Activated naive CD8-positive, alpha-beta T cell treated with anti-CD3 and anti-CD28 coated beads for 36 hours (primary cell): Measurements from ENCODE around the gene SMG6. TPM values are rescaled to one million over a fixed set of nuclear protein-coding genes. Genes with fewer than 3 reads are reported as not detected.

Source experiments
- DNase-seq: peaks from one replicate; pipeline ENCODE4 v3.0.0; 2021
- H3K27ac Mint-ChIP-seq: one replicate; pipeline ENCODE4 v1.8.0; 2022; ENCODE audit warnings: mild to moderate bottlenecking, moderate library complexity, mixed read lengths
- H3K27me3 Mint-ChIP-seq: one replicate; pipeline ENCODE4 v1.8.0; 2022; ENCODE audit warnings: mild to moderate bottlenecking, mixed read lengths
- H3K36me3 Mint-ChIP-seq: one replicate; pipeline ENCODE4 v1.8.0; 2021; ENCODE audit warnings: mild to moderate bottlenecking, mixed read lengths
- H3K4me1 Mint-ChIP-seq: one replicate; pipeline ENCODE4 v1.8.0; 2021; ENCODE audit warnings: mixed read lengths
- H3K4me3 Mint-ChIP-seq: one replicate; pipeline ENCODE4 v1.8.0; 2022; ENCODE audit warnings: mild to moderate bottlenecking, moderate library complexity, mixed read lengths
- H3K9me3 Mint-ChIP-seq: one replicate; pipeline ENCODE4 v1.8.0; 2022; ENCODE audit warnings: mixed read lengths
- total RNA-seq, 2 experiments: library from RNA; stranded (reverse); gene quantifications; one replicate each; pipeline ENCODE4 v1.2.3, GENCODE V29; 2021

SMG6 gene
- total RNA-seq, 2 experiments from 2014 or later, result 48.7 to 51.8 TPM

GRCh38 chr17:2237521-2237921 lies 66.1 kb downstream of the SMG6 start:
- H3K4me3 Mint-ChIP-seq, result no peak overlapping the region
- H3K36me3 Mint-ChIP-seq, result peaks cover 21% of the 10 kb centered on the region
- DNase-seq, result no peak
- no peak overlapping the region for H3K27ac Mint-ChIP-seq
- no peaks in the 10 kb centered on the region for H3K9me3 Mint-ChIP-seq
- no peaks in the 10 kb centered on the region for H3K27me3 Mint-ChIP-seq
- H3K4me1 Mint-ChIP-seq, result peaks cover 32% of the 10 kb centered on the region

- H3K4me1 Mint-ChIP-seq, result peaks cover 41% of the 10 kb centered on the region
- peaks cover 19% of the 10 kb centered on the region for H3K36me3 Mint-ChIP-seq
- no peaks in the 10 kb centered on the region for H3K27me3 Mint-ChIP-seq
- H3K9me3 Mint-ChIP-seq, result no peaks in the 10 kb centered on the region
- DNase-seq, result no peak
- no peak overlapping the region for H3K27ac Mint-ChIP-seq
- H3K4me3 Mint-ChIP-seq, result no peak overlapping the region
These were observed 67.7 kb downstream of the SMG6 start for GRCh38 chr17:2235792-2236366.

GRCh38 chr17:2235265-2235664 lies 68.3 kb downstream of the SMG6 start:
- no peak overlapping the region for H3K27ac Mint-ChIP-seq
- no peak for DNase-seq

GRCh38 chr17:2233441-2233947 lies 70.1 kb downstream of the SMG6 start:
- Mint-ChIP-seq H3K9me3 (no peaks in the 10 kb centered on the region), H3K27ac (no peak overlapping the region), H3K36me3 (peaks cover 21% of the 10 kb centered on the region), H3K27me3 (no peaks in the 10 kb centered on the region), H3K4me1 (peaks cover 44% of the 10 kb centered on the region), H3K4me3 (no peak overlapping the region)
- DNase-seq, result no peak

More at GRCh38 chr17:2235265-2235664, 68.3 kb downstream of the SMG6 start:
- Mint-ChIP-seq H3K4me1 (peaks cover 46% of the 10 kb centered on the region), H3K4me3 (no peak overlapping the region), H3K36me3 (peaks cover 18% of the 10 kb centered on the region), H3K27me3 (no peaks in the 10 kb centered on the region), H3K9me3 (no peaks in the 10 kb centered on the region)

GRCh38 chr17:2232244-2232638 lies 71.3 kb downstream of the SMG6 start:
- H3K4me3 Mint-ChIP-seq, result no peak overlapping the region
- H3K27me3 Mint-ChIP-seq, result no peaks in the 10 kb centered on the region
- peaks cover 44% of the 10 kb centered on the region for H3K4me1 Mint-ChIP-seq
- H3K36me3 Mint-ChIP-seq, result peaks cover 19% of the 10 kb centered on the region
- no peak overlapping the region for H3K27ac Mint-ChIP-seq
- H3K9me3 Mint-ChIP-seq, result no peaks in the 10 kb centered on the region
- no peak for DNase-seq

- Mint-ChIP-seq H3K4me3 (no peak overlapping the region), H3K27me3 (no peaks in the 10 kb centered on the region), H3K27ac (no peak overlapping the region), H3K9me3 (no peaks in the 10 kb centered on the region), H3K4me1 (peaks cover 39% of the 10 kb centered on the region), H3K36me3 (peaks cover 17% of the 10 kb centered on the region)
- DNase-seq, result no peak
These were observed 72.7 kb downstream of the SMG6 start for GRCh38 chr17:2230877-2231276.

- H3K4me1 Mint-ChIP-seq, result peaks cover 46% of the 10 kb centered on the region
- DNase-seq, result no peak
These were observed 76.4 kb downstream of the SMG6 start for GRCh38 chr17:2227025-2227699.

GRCh38 chr17:2223617-2223927 lies 80.0 kb downstream of the SMG6 start:
- H3K27me3 Mint-ChIP-seq, result no peaks in the 10 kb centered on the region
- no peak for DNase-seq
- peaks cover 19% of the 10 kb centered on the region for H3K36me3 Mint-ChIP-seq
- H3K9me3 Mint-ChIP-seq, result peaks cover under 1% of the 10 kb centered on the region
- peaks cover 31% of the 10 kb centered on the region for H3K4me1 Mint-ChIP-seq
- H3K27ac Mint-ChIP-seq, result peak overlapping the region; percentile 78
- H3K4me3 Mint-ChIP-seq, result peak overlapping the region; percentile 30

More at GRCh38 chr17:2227025-2227699, 76.4 kb downstream of the SMG6 start:
- peaks cover 26% of the 10 kb centered on the region for H3K36me3 Mint-ChIP-seq
- H3K4me3 Mint-ChIP-seq, result no peak overlapping the region
- H3K27ac Mint-ChIP-seq, result no peak overlapping the region
- H3K27me3 Mint-ChIP-seq, result no peaks in the 10 kb centered on the region
- H3K9me3 Mint-ChIP-seq, result no peaks in the 10 kb centered on the region

- Mint-ChIP-seq H3K27me3 (no peaks in the 10 kb centered on the region), H3K9me3 (peaks cover 2% of the 10 kb centered on the region), H3K4me1 (peaks cover 34% of the 10 kb centered on the region), H3K4me3 (peak overlapping the region; percentile 0), H3K36me3 (peaks cover 22% of the 10 kb centered on the region), H3K27ac (peak overlapping the region; percentile 78)
- peak; percentile 66 for DNase-seq
These were observed 80.5 kb downstream of the SMG6 start for GRCh38 chr17:2222901-2223616.

GRCh38 chr17:2222301-2222700 lies 81.3 kb downstream of the SMG6 start:
- no peak for DNase-seq
- Mint-ChIP-seq H3K4me3 (peak overlapping the region; percentile 43), H3K4me1 (peaks cover 37% of the 10 kb centered on the region), H3K27ac (no peak overlapping the region), H3K36me3 (peaks cover 24% of the 10 kb centered on the region), H3K9me3 (peaks cover 2% of the 10 kb centered on the region), H3K27me3 (no peaks in the 10 kb centered on the region)

GRCh38 chr17:2218426-2218825 lies 85.2 kb downstream of the SMG6 start:
- Mint-ChIP-seq H3K9me3 (peaks cover 2% of the 10 kb centered on the region), H3K27me3 (no peaks in the 10 kb centered on the region), H3K36me3 (peaks cover 16% of the 10 kb centered on the region), H3K4me3 (no peak overlapping the region), H3K4me1 (peaks cover 56% of the 10 kb centered on the region), H3K27ac (no peak overlapping the region)
- DNase-seq, result no peak

- peak overlapping the region; percentile 95 for H3K27ac Mint-ChIP-seq
- H3K9me3 Mint-ChIP-seq, result peaks cover 2% of the 10 kb centered on the region
- peaks cover 57% of the 10 kb centered on the region for H3K4me1 Mint-ChIP-seq
- peak; percentile 69 for DNase-seq
- H3K27me3 Mint-ChIP-seq, result no peaks in the 10 kb centered on the region
- peaks cover 27% of the 10 kb centered on the region for H3K36me3 Mint-ChIP-seq
- H3K4me3 Mint-ChIP-seq, result peak overlapping the region; percentile 83
These were observed 87.8 kb downstream of the SMG6 start for GRCh38 chr17:2215616-2216364.

- no peak for DNase-seq
- Mint-ChIP-seq H3K36me3 (peaks cover 31% of the 10 kb centered on the region), H3K4me1 (peaks cover 62% of the 10 kb centered on the region), H3K27ac (peak overlapping the region; percentile 95), H3K27me3 (no peaks in the 10 kb centered on the region), H3K9me3 (peaks cover 2% of the 10 kb centered on the region), H3K4me3 (peak overlapping the region; percentile 83)
These were observed 88.5 kb downstream of the SMG6 start for GRCh38 chr17:2214929-2215615.

- no peak for DNase-seq
- peak overlapping the region; percentile 83 for H3K4me3 Mint-ChIP-seq
These were observed 89.3 kb downstream of the SMG6 start for GRCh38 chr17:2214047-2214928.

More at GRCh38 chr17:2214047-2214928, 89.3 kb downstream of the SMG6 start:
- Mint-ChIP-seq H3K36me3 (peaks cover 29% of the 10 kb centered on the region), H3K27ac (peak overlapping the region; percentile 95), H3K27me3 (no peaks in the 10 kb centered on the region), H3K9me3 (peaks cover 2% of the 10 kb centered on the region), H3K4me1 (peaks cover 62% of the 10 kb centered on the region)
